HFFc6 (cell line): ENCODE data around the gene CCR4. TPM values are rescaled to one million over a fixed set of nuclear protein-coding genes. Genes with fewer than 3 reads are reported as not detected.
"Not testable (repeated sequence)": the region's sequence is repeated elsewhere in the genome, so short reads cannot be mapped to it uniquely, and the experiment has no call there.

Experiments used
- DNase-seq: peaks from one replicate; pipeline ENCODE4 v3.0.0-alpha.2; 2018
- H3K27ac Mint-ChIP-seq: 2 replicates; pipeline ENCODE4 v1.8.0; 2020; ENCODE audit warnings: mild to moderate bottlenecking, mixed read lengths
- H3K27me3 Mint-ChIP-seq: 2 replicates; pipeline ENCODE4 v1.8.0; 2021; ENCODE audit warnings: mild to moderate bottlenecking, moderate library complexity, mixed read lengths; ENCODE audit not compliant: insufficient read depth
- H3K36me3 Mint-ChIP-seq: 2 replicates; pipeline ENCODE4 v1.8.0; 2021; ENCODE audit warnings: low read depth, mixed read lengths
- H3K4me1 Mint-ChIP-seq: 2 replicates; pipeline ENCODE4 v1.8.0; 2020; ENCODE audit warnings: low read depth, mixed read lengths
- H3K4me3 Mint-ChIP-seq: 2 replicates; pipeline ENCODE4 v1.8.0; 2020; ENCODE audit warnings: mild to moderate bottlenecking, moderate library complexity, mixed read lengths
- H3K9me3 Mint-ChIP-seq: 2 replicates; pipeline ENCODE4 v1.8.0; 2020; ENCODE audit warnings: mild to moderate bottlenecking, mixed read lengths
- total RNA-seq, 6 experiments: library from RNA; stranded (reverse); fragmentation: NEBNext Ultra II Directional; extraction: Animal tissue kit (Norgen Biotek cat#: 25700); gene quantifications; 2 replicates in 1 of 6; 3 replicates in 5 of 6; pipeline ENCODE4 v1.2.3, GENCODE V29; 2021
- TF ChIP-seq, protein P1 (sequence below): fragments of 200-600 bp; sonication (generic); IDR thresholded peaks from 2 replicates; pipeline ENCODE4 v1.5.0; 2021; ENCODE audit warnings: antibody characterized with exemption, mild to moderate bottlenecking

Gene CCR4
- total RNA-seq, 6 experiments from 2014 or later: not detected

DNA sequence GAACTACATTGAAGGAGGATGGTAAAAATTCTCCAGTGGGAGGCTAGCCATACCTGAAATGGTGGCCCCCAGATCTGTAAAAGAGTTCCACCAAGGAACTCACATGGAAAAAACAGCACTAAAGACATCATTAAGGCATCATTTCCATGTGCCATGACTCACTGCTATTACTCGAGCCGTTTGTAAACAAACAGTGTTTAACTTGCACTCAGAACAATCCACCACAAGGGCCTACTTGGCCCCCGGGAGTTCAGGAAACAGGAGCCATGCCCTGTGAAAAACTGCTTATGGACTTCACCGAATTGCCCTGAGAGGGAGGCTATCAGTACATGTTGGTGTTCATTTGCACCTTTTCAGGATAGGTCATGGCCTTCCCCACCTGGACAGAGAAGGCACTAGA, 18.2 kb downstream of the CCR4 start:
- H3K4me3 Mint-ChIP-seq: no peak overlapping the region
- H3K27ac Mint-ChIP-seq: no peak overlapping the region
- TF ChIP-seq, protein P1, sequence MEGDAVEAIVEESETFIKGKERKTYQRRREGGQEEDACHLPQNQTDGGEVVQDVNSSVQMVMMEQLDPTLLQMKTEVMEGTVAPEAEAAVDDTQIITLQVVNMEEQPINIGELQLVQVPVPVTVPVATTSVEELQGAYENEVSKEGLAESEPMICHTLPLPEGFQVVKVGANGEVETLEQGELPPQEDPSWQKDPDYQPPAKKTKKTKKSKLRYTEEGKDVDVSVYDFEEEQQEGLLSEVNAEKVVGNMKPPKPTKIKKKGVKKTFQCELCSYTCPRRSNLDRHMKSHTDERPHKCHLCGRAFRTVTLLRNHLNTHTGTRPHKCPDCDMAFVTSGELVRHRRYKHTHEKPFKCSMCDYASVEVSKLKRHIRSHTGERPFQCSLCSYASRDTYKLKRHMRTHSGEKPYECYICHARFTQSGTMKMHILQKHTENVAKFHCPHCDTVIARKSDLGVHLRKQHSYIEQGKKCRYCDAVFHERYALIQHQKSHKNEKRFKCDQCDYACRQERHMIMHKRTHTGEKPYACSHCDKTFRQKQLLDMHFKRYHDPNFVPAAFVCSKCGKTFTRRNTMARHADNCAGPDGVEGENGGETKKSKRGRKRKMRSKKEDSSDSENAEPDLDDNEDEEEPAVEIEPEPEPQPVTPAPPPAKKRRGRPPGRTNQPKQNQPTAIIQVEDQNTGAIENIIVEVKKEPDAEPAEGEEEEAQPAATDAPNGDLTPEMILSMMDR: no peak
- peaks cover 25% of the 10 kb centered on the region for H3K27me3 Mint-ChIP-seq
- peaks cover 18% of the 10 kb centered on the region for H3K36me3 Mint-ChIP-seq
- peaks cover 17% of the 10 kb centered on the region for H3K4me1 Mint-ChIP-seq
- no peak for DNase-seq
- H3K9me3 Mint-ChIP-seq: peaks cover 23% of the 10 kb centered on the region

DNA sequence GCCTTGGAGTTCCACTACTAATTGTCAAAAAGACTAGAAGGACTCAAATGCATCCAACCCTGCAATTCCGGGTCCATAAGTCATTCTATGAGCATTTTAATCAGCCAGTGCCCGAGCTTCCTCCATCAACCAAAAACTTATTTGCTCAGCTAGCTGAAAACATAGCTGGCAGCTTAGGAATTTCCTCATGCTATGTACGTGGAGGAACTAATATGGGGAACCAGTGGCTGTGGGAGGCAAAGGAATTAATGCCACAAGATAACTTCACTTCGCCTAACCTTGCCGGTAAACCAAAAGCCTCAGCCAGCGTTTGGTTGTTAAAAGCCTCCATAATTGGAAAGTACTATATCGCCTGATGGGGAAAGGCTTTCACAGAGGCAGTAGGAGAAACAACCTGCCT, 19.8 kb downstream of the CCR4 start:
- H3K9me3 Mint-ChIP-seq, H3K4me3 Mint-ChIP-seq, DNase-seq, H3K27ac Mint-ChIP-seq, H3K36me3 Mint-ChIP-seq: not testable (repeated sequence)
- H3K4me1 Mint-ChIP-seq: peaks cover 17% of the 10 kb centered on the region
- peaks cover 32% of the 10 kb centered on the region for H3K27me3 Mint-ChIP-seq

DNA sequence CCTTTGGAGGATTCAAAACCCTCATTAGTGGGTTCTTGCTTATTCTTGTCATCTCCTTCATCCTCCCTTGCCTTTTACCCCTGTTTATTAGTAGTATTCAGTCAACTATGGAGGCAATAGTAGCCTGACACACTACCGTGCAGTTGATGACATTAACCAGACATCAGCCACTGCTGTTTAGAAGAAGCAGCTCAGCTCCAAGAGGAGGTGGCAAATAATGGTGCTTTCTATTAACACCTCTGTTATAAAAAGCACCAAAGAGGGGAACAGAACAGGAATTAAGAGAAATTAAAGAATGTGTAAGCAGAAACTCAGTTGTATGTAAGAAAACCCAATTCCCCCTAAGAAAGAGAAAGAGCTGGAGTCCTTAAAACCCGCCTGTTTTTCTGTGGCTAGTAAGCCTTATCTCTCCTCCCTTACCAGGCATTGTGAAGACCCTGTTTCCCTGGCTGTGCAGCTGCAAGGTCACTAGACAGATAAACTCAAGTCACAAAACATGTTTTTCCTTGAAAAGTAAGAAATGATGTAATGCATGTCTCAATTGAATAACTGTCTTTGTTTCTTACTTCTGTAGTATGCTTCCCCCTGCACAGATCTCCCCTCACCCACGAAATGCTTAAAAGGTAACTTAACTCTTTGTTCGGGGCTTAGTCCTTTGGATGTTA, 21.2 kb downstream of the CCR4 start:
- TF ChIP-seq, protein P1: no peak
- no peak overlapping the region for H3K4me3 Mint-ChIP-seq
- DNase-seq: no peak
- H3K36me3 Mint-ChIP-seq: no peaks in the 10 kb centered on the region
- peaks cover 22% of the 10 kb centered on the region for H3K27me3 Mint-ChIP-seq
- H3K4me1 Mint-ChIP-seq: peaks cover 17% of the 10 kb centered on the region
- no peaks in the 10 kb centered on the region for H3K9me3 Mint-ChIP-seq
- no peak overlapping the region for H3K27ac Mint-ChIP-seq

DNA sequence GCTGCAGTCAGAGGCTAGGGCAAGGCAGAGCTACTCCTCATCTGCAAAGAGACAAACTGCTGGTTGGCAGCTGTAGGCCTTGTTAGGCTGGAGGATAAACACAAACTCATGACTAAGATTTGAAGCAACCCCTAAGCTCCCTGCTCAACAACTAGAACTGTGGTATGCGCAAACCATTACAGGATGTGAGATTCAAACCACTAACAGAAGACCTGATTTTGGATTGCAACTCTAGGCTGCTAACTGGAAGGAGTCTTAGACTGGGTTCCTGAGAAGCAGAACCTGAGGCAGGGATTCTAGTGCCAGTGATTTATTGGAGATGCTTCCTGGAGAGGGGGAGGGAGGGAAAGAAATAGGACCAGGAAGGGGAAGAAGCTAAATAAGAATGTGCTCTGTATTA, 22.5 kb downstream of the CCR4 start:
- no peak overlapping the region for H3K27ac Mint-ChIP-seq
- no peak overlapping the region for H3K4me3 Mint-ChIP-seq
- H3K9me3 Mint-ChIP-seq: no peaks in the 10 kb centered on the region
- H3K4me1 Mint-ChIP-seq: peaks cover 17% of the 10 kb centered on the region
- no peaks in the 10 kb centered on the region for H3K36me3 Mint-ChIP-seq
- peaks cover 19% of the 10 kb centered on the region for H3K27me3 Mint-ChIP-seq
- TF ChIP-seq, protein P1: no peak
- DNase-seq: peak; percentile 31

DNA sequence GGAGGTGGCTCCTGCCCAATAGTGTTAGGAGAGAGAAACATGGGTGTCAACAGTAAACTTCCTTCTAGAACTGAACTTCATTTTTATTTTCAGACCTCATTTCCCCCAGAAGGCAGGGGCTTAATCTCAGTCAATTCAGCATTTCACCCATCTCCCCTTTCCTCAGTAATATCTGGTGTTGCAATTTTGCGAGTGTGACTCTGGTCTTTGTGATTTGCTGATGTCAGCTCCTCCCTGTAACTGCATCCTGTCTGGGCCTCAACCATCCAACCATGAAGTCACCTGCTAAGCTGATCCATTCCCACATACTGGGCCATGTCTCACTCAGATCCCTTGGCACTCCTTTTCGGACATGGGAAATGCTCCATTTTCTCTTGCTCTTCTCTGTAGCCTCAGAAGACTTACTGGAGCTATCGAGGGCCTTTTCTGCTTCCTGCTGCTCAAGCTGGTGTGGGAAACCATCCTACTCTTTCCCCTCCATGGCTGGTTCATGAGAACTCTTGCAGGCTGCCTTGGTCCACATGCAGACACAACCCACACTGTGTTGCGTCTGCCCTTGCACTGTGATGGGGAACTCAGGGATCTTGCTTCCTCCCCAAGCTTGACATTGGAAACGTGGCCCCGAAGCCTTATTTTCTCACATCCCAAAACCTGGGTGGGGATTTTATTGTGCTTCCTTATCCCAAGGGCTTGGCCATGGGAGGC, 24.6 kb downstream of the CCR4 start:
- Mint-ChIP-seq H3K36me3 (no peaks in the 10 kb centered on the region), H3K27me3 (peaks cover 14% of the 10 kb centered on the region), H3K4me3 (no peak overlapping the region), H3K9me3 (no peaks in the 10 kb centered on the region), H3K27ac (no peak overlapping the region), H3K4me1 (peaks cover 7% of the 10 kb centered on the region)
- no peak for DNase-seq
- TF ChIP-seq, protein P1: no peak

DNA sequence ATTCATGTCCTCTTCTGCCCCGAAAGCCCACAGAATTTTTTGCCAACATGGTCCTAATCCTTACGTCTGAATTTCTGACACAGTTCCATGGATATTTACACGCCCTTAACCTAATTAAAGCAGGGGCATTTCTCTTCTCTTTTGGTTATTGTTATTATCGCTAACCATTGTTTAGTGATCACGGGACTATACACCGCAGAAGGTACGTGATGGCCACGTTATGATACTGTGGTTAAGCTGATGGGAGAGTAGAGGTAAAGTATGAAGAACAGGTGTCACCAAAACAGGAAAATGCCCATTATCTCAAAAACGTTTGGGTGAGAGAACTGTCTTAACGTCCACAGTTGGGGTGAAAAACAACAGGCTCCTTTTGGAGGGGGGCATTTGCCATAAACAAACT, 26.4 kb downstream of the CCR4 start:
- H3K27me3 Mint-ChIP-seq: peaks cover 14% of the 10 kb centered on the region
- H3K4me1 Mint-ChIP-seq: peaks cover 7% of the 10 kb centered on the region
- H3K4me3 Mint-ChIP-seq: no peak overlapping the region
- TF ChIP-seq, protein P1: no peak
- H3K36me3 Mint-ChIP-seq: no peaks in the 10 kb centered on the region
- DNase-seq: no peak
- no peak overlapping the region for H3K27ac Mint-ChIP-seq
- no peaks in the 10 kb centered on the region for H3K9me3 Mint-ChIP-seq
